ENCODE data around the gene PIAS4. TPM values are rescaled to one million over a fixed set of nuclear protein-coding genes. Genes with fewer than 3 reads are reported as not detected.

Gene PIAS4
- total RNA-seq, 1 experiment from 2014 or later, result 29.3 TPM

DNA sequence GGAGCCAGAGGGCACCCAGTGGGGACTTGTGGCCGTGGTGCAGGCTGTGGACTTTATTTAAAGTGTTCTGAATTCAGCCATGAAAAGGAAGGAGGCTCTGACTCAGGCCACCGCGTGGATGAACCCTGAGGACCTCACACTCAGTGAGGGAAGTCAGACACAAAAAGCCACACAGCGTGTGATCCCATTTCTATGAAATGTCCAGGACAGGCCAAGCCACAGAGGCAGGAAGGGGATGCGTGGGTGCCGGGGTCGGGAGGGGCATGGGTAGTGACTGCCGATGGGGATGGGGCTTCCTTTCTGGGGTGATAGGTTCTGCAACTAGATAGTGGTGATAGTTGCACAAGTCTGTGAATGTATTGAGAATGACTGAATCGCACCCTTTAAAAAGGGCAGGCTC is 67.8 kb downstream of the PIAS4 start:
- H3K4me1 Mint-ChIP-seq (ENCODE audit: low read depth, unreplicated experiment), result no peaks in the 10 kb centered on the region
- BruUV-seq (replicated peaks), result no TSS peak
- intact Hi-C loops (cut with micrococcal nuclease; ENCODE audit: unreplicated experiment), result no loop called here
- H3K27me3 Mint-ChIP-seq (ENCODE audit: unreplicated experiment), result no peaks in the 10 kb centered on the region
- no peaks in the 10 kb centered on the region for H3K36me3 Mint-ChIP-seq (ENCODE audit: insufficient read depth, unreplicated experiment)
- H3K4me3 Mint-ChIP-seq (ENCODE audit: low read depth, unreplicated experiment), result no peak overlapping the region
- TF ChIP-seq CTCF (IDR thresholded peaks at IDR 0.05; ENCODE audit: unreplicated experiment), result no peak
- no peak overlapping the region for H3K27ac Mint-ChIP-seq (ENCODE audit: unreplicated experiment)
- DNase-seq, result no peak
- H3K9me3 Mint-ChIP-seq (ENCODE audit: low read depth, unreplicated experiment), result no peaks in the 10 kb centered on the region
- CTCF ChIA-PET, result no interaction called here

GRCh38 chr19:4077007-4077374 is 69.5 kb downstream of the PIAS4 start:
- Mint-ChIP-seq H3K4me1 (ENCODE audit: low read depth, unreplicated experiment) (no peaks in the 10 kb centered on the region), H3K27ac (ENCODE audit: unreplicated experiment) (no peak overlapping the region), H3K9me3 (ENCODE audit: low read depth, unreplicated experiment) (no peaks in the 10 kb centered on the region), H3K36me3 (ENCODE audit: insufficient read depth, unreplicated experiment) (no peaks in the 10 kb centered on the region), H3K27me3 (ENCODE audit: unreplicated experiment) (no peaks in the 10 kb centered on the region), H3K4me3 (ENCODE audit: low read depth, unreplicated experiment) (no peak overlapping the region)
- intact Hi-C loops (cut with micrococcal nuclease; ENCODE audit: unreplicated experiment), result no loop called here
- DNase-seq, result no peak
- CTCF ChIA-PET, result interaction anchor here (0.5 kb wide), 1 partner anchor 24 kb away, joined by 3 read pairs; no protein-coding TSS in a partner anchor
- TF ChIP-seq CTCF (IDR thresholded peaks at IDR 0.05; ENCODE audit: unreplicated experiment), result no peak
- no TSS peak for BruUV-seq (replicated peaks)

DNA sequence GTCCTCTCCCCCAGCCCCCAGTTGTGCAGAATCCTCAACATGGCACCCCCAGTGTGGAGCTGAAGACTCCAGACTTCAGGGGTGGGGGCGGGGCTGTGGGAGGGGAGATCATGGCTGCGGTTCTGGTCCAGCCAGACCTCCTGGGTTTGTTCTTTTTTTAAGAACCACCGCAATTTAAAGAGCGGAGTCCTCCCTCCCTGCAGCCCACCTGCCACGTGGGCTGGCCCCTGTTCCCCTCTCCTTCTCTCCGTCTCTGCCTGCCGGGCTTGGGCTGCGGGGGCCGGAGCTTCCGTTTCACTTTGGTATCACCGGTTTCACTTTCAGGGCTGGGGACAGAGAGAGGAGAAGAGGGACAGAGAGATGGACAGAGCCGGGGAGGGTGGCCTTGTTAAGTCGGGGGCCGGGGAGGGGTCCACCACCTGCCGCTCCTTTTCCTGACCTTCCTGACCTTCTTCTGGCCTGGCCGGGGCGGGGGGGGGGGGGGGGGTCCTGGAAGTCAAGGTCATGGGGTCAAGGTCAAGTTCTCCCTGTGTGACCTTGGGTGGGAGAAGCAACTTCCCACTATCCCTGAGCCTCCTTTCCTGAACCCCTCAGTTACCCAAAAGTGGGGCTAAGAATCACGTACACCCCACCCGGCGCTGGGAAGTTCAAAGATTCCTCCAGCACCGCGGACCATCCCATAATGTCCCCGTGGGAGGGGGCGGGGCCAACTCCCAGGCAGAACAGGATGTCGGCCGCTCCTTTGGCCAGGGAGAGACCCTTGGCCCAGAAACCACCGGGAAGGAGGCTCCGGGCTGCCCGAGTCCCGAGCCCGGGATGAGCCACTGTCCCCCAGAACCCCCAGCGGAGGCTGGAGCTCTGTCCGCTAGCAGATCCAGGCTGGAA is 70.5 kb downstream of the PIAS4 start:
- H3K4me1 Mint-ChIP-seq (ENCODE audit: low read depth, unreplicated experiment), result no peaks in the 10 kb centered on the region
- H3K9me3 Mint-ChIP-seq (ENCODE audit: low read depth, unreplicated experiment), result no peaks in the 10 kb centered on the region
- peak; percentile 54 for DNase-seq
- CTCF ChIA-PET, result no interaction called here
- intact Hi-C loops (cut with micrococcal nuclease; ENCODE audit: unreplicated experiment), result no loop called here
- BruUV-seq (replicated peaks), result no TSS peak
- peak overlapping the region; percentile 58 for H3K4me3 Mint-ChIP-seq (ENCODE audit: low read depth, unreplicated experiment)
- H3K27me3 Mint-ChIP-seq (ENCODE audit: unreplicated experiment), result no peaks in the 10 kb centered on the region
- no peak for TF ChIP-seq CTCF (IDR thresholded peaks at IDR 0.05; ENCODE audit: unreplicated experiment)
- no peaks in the 10 kb centered on the region for H3K36me3 Mint-ChIP-seq (ENCODE audit: insufficient read depth, unreplicated experiment)
- no peak overlapping the region for H3K27ac Mint-ChIP-seq (ENCODE audit: unreplicated experiment)

DNA sequence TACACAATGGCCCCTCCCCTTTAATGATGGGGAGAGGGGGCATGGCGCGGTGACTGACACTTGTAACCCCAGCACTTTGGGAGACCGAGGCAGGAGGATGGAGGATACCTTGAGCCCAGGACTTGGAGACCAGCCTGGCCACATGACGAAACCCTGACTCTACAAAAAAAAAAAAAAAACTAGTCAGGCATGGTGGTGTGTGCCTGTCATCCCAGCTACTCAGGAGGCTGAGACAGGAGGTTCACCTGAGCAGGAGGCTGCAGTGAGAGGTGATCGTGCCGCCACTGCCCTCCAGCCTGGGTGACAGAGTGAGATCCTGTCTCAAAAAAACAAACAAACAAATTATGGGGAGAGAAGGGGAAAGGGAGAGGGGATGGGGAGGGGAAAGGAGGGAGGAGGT is 72.9 kb downstream of the PIAS4 start:
- CTCF ChIA-PET, result no interaction called here
- no peak overlapping the region for H3K27ac Mint-ChIP-seq (ENCODE audit: unreplicated experiment)
- no peaks in the 10 kb centered on the region for H3K36me3 Mint-ChIP-seq (ENCODE audit: insufficient read depth, unreplicated experiment)
- no peaks in the 10 kb centered on the region for H3K9me3 Mint-ChIP-seq (ENCODE audit: low read depth, unreplicated experiment)
- H3K27me3 Mint-ChIP-seq (ENCODE audit: unreplicated experiment), result no peaks in the 10 kb centered on the region
- intact Hi-C loops (cut with micrococcal nuclease; ENCODE audit: unreplicated experiment), result no loop called here
- no peak overlapping the region for H3K4me3 Mint-ChIP-seq (ENCODE audit: low read depth, unreplicated experiment)
- no peak for TF ChIP-seq CTCF (IDR thresholded peaks at IDR 0.05; ENCODE audit: unreplicated experiment)
- no peaks in the 10 kb centered on the region for H3K4me1 Mint-ChIP-seq (ENCODE audit: low read depth, unreplicated experiment)
- no peak for DNase-seq
- BruUV-seq (replicated peaks), result no TSS peak

Measured in Calu3 (cell line).